Nucleus accumbens (tissue), 56 donors: ENCODE results near the gene TRANK1.
"Not testable (repeated sequence)": the region's sequence is repeated elsewhere in the genome, so short reads cannot be mapped to it uniquely, and the experiment has no call there.

ENCODE experiments used
- DNase-seq, 56 donors: peaks; one replicate each; lab custom pipeline; 2025; lab: John Stamatoyannopoulos, UW

The TRANK1 gene

DNA sequence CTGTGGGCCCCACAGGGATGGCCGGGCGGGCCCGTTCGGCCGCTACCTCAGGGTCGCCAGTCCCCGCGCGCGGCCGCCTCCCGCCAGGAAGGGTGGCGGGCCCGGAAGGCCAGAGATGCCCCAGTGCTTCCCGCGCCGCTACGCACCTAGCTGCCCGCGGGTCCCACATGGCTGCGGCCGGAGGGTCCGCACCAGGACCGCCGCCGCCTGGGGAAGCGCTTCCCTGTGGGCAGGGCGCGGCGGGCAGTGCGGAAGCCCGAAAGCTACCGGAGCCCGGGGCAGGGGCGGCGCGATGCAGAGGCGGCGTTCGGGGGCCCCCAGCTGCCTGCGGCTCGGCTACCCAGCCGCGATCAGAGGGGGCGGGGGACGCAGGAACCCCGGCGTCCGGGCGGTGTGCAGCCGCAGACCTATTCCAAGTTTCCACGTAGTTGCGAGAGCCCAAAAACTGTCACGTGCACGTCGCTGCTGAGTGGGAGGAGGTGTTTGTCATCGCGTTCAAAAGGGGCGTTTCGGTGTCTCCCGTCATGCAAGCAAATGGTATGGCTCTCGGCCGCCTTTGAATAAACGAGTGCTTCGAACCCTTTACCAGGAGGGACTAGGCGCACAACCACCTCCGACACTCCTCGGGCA, at the start of gene TRANK1:
TRANK1 (minus strand) TSS at position 414 of the 630 bp plus-strand sequence; CDS start at position 169, 245 bp downstream.
- peak in 46 of 56 donors; percentile 5 to 82 (median 40) for DNase-seq

- no peak for DNase-seq
These were observed 48.8 kb upstream of the TRANK1 start, which contains the start of gene MLH1 for GRCh38 chr3:36993326-36994283. TSS of gene MLH1 (plus strand) at chr3:36993518. CDS start at chr3:36993548, 30 bp downstream.

DNA sequence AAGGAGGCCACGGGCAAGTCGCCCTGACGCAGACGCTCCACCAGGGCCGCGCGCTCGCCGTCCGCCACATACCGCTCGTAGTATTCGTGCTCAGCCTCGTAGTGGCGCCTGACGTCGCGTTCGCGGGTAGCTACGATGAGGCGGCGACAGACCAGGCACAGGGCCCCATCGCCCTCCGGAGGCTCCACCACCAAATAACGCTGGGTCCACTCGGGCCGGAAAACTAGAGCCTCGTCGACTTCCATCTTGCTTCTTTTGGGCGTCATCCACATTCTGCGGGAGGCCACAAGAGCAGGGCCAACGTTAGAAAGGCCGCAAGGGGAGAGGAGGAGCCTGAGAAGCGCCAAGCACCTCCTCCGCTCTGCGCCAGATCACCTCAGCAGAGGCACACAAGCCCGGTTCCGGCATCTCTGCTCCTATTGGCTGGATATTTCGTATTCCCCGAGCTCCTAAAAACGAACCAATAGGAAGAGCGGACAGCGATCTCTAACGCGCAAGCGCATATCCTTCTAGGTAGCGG, 48.0 kb upstream of the TRANK1 start, which contains the start of gene EPM2AIP1:
EPM2AIP1 (minus strand) TSS at position 326 of the 520 bp plus-strand sequence; CDS start at position 272, 54 bp downstream.
- DNase-seq = no peak

DNA sequence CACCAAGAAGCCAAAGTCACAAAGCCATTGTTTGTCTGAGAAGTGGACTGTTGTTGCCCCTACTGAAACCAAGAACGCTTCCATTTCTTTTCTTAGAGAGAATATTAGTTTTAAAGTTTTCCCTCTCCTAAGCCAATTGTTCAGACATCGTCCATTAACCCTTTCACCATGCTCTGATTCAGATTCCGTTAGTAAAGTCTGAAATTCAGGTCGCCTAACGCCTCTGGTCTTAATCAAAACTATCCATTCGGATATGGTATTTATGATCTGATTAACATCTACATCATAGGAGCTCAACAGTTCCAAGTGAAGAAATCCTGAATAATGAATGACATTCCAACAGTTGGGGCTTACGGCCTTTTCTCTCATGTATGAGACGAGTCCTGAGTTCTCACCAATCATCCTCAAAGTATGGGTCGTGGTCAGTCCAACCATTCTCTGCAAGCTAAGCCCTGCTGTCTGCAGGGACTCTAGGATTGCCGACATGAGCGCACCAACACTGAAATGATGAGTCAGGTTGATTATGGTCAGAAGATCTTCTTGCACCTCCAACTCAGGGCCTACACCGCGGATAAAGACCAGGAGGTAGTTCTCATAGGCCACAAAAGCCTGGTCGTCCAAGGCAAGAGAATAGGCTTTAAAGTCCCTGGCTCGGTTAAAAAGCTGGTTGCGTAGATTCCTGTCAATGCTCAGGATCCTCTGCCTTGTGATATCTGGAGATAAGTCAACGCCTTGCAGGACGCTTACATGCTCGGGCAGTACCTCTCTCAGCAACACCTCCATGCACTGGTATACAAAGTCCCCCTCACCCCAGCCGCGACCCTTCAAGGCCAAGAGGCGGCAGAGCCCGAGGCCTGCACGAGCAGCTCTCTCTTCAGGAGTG, 47.3 kb upstream of the TRANK1 start:
- no peak for DNase-seq

DNA sequence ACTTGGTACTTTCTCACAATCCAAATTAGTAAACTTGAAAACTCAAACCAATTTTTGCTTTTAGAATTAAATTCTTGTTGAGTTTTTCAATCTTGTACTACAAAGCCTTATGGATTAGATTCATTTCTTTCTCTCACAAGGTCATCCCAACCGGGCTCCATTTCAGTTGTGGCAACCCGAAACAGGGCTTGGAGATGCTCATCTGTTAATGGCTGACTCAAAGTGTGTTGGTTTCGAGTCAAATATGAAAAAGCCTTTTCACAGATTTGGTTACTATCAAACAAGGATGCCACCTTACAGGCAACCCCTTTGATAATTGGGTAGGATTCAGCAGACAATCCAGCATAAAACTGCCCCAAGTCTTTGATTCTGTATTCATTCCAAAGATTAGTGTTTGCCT, 46.3 kb upstream of the TRANK1 start:
- DNase-seq = no peak

DNA sequence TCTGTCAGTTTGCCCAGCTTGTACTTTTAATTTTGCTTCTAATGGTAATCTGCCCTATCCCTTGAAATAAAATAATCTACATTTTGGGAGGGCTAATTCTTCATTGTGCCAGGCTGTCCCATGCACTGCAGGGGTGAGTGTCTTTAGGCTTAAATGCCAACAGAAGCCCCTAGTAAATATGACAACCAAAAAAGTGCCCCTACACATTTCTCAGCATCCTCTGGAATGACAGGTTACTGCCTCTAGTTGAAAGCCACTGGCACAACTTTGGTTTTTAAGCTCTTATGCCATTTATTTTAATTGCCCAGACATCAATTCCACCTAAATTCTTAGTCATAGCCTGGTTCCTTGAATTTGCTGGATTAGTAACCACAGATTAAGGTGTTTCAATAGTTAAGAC, 44.7 kb upstream of the TRANK1 start:
- no peak for DNase-seq

- DNase-seq = no peak
These were observed 44.2 kb upstream of the TRANK1 start for GRCh38 chr3:36989005-36989404.

- no peak for DNase-seq
These were observed 43.5 kb upstream of the TRANK1 start for GRCh38 chr3:36988356-36988755.

DNA sequence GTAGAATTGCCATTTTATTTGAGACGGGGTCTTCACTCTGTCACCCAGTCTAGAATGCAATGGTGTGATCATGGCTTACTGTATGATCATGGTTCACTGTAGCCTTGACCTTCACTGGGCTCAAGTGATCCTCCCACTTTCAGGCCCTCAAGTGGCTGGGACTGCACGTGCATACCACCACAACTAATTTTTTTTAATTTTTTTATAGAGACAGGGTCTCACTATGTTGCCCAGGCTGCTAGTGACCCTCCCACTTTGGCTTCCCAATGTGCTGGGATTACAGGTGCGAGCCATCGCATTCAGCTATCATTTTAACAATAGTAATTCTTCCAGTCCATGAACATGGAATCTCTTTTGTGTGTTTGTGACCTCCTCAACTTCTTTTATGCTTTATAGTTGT, 36.2 kb upstream of the TRANK1 start:
- no peak for DNase-seq

DNA sequence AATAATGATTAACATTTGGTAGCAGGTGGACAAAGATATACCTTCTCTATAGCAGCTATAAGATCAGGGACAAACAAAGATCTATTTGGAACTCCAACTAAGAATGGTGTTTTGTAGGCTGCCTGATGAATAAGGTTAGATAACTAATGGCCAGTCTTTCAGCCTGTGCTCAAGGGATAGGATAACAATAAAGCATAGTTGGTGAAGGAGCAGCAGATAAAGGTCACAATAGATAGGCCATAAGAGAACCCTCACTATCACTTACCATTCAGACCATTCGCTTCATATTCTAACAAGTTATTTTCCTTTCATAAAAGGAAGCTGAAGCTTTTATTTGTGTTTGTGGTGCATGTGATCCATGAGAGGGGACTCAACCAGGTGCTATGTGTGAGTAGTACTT, 28.3 kb upstream of the TRANK1 start:
- DNase-seq = no peak

- DNase-seq = no peak
These were observed 27.3 kb upstream of the TRANK1 start for GRCh38 chr3:36972163-36972562.

DNA sequence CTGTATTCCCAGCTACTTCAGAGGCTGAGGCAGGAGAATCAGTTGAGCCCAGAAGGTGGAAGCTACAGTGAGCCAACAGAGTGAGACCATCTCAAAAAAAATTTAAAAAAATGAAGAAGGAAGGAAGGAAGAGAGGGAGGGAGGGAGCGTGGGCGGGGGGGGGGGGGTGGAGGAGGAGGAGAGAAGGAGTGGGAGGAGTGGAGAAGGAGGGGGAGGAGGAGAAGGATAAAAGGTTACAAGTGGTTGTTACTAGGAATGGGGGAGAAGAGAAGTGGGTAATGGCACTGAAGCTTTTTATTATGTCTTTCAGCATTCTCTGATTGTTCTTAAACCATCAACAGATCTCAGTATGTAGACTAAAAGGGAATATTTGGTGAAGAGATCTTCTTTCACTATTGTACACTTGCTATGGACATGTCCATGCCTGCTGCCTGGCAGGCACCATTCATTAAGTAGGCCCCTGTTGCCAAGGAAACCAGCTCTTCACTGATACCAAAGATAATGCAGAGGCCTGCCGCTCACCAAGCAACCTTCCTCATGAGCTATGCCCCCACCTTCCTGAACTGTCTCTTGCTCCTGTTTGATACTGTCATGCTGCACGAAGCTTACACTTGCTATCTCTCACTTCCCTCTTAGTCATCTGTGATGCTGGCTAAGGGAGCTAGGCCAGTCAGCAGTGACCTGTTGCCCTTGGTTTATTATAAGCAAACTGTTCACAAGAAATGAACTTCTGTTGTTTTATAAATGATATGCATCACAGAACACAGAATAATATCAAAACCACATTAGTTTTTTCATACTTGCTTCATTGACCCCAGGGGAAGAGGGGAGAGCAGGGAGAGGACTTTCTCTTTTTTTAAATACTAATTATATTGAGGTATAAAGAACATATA, 24.9 kb upstream of the TRANK1 start:
- peak in 32 of 56 donors; percentile 1 to 65 (median 14) for DNase-seq

- DNase-seq = no peak
These were observed 24.2 kb upstream of the TRANK1 start for GRCh38 chr3:36969085-36969484.

DNA sequence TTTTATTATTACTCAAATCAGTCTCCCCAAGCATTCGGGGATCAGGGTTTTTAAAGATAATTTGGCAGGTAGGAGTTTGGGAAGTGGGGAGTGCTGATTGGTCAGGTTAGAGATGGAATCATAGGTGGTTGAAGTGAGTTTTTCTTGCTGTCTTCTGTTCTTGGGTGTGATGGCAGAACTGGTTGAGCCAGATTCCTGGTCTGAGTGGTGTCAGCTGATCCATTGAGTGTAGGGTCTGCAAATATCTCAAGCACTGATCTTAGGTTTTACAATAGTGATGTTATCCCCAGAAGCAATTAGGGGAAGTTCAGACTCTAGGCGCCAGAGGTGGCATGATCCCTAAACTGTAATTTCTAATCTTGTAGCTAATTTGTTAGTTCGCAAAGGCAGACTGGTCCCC, 20.6 kb upstream of the TRANK1 start:
- no peak for DNase-seq

- no peak for DNase-seq
These were observed 20.0 kb upstream of the TRANK1 start for GRCh38 chr3:36964817-36965216.

GRCh38 chr3:36964331-36964730, 19.5 kb upstream of the TRANK1 start:
- no peak for DNase-seq

- not testable (repeated sequence) for DNase-seq
These were observed 18.2 kb upstream of the TRANK1 start for GRCh38 chr3:36963008-36963407.

DNA sequence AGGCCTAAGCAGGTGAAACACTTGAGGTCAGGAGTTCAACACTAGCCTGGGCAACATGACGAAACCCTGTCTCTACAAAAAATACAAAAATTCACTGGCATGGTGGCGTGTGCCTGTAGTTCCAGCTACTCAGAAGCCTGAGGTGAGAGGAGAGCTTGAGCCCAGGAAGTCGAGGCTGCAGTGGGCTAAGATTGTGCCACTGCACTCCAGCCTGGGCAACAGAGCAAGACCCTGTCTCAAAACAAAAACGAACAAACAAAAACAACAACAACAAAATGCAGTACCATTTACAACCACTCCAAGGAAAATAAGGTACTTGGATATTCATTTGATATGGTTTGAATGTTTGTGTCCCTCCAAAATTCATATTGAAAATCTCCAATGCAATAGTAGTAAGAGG, 15.6 kb upstream of the TRANK1 start:
- no peak for DNase-seq

GRCh38 chr3:36959821-36960220, 15.0 kb upstream of the TRANK1 start:
- DNase-seq = peak in 1 of 56 donors; percentile 3
